DND-41 (cell line): ENCODE measurements around the gene RNF5.
A peak's percentile ranks its signal among the peaks of the same experiment; 100 is the strongest.
"Not testable (repeated sequence)": the region's sequence is repeated elsewhere in the genome, so short reads cannot be mapped to it uniquely, and the experiment has no call there.

ENCODE experiments used
- ATAC-seq: fragments of 200-7000 bp; cut with Tn5 transposase; 3 replicates; pipeline ENCODE4 v1.9.1; 2021; ENCODE audit warnings: low read depth; ENCODE audit not compliant: insufficient read depth
- DNase-seq: peaks from one replicate; pipeline ENCODE4 v3.0.0-alpha.2; 2020
- H2AFZ ChIP-seq: 2 replicates; pipeline ENCODE4 v1.6.0; 2012; ENCODE audit warnings: low read depth, low read length
- H3K27ac ChIP-seq: 2 replicates; pipeline ENCODE4 v1.5.1; 2012; ENCODE audit warnings: low read length, inconsistent platforms
- H3K27me3 ChIP-seq: fragments of 200-600 bp; sonication (generic); 2 replicates; pipeline ENCODE4 v1.6.0; 2012; ENCODE audit warnings: low read length, mild to moderate bottlenecking, inconsistent platforms; ENCODE audit not compliant: insufficient read depth, poor library complexity
- H3K36me3 ChIP-seq: 2 replicates; pipeline ENCODE4 v1.5.1; 2012; ENCODE audit warnings: low read length, inconsistent platforms; ENCODE audit not compliant: insufficient read depth
- H3K4me1 ChIP-seq: 2 replicates; pipeline ENCODE4 v1.5.1; 2012; ENCODE audit warnings: mild to moderate bottlenecking, low read length; ENCODE audit not compliant: insufficient read depth
- H3K4me2 ChIP-seq: 2 replicates; pipeline ENCODE4 v1.6.0; 2012; ENCODE audit warnings: mild to moderate bottlenecking, moderate library complexity, low read length, inconsistent platforms; ENCODE audit not compliant: insufficient read depth
- H3K4me3 ChIP-seq, 2 experiments: fragments of 200-600 bp in 1 of 2; shearing (Covaris generic) in 1 of 2; 2 replicates each; pipeline ENCODE4 v1.5.1; 2012 to 2016; ENCODE audit warnings: inconsistent platforms in 2 of 2, low read length in 2 of 2, mild to moderate bottlenecking in 2 of 2, low read depth in 1 of 2, moderate library complexity in 1 of 2
- H3K79me2 ChIP-seq: 2 replicates; pipeline ENCODE4 v1.6.0; 2012; ENCODE audit warnings: low read length, inconsistent platforms; ENCODE audit not compliant: insufficient read depth
- H3K9ac ChIP-seq: 2 replicates; pipeline ENCODE4 v1.6.0; 2012; ENCODE audit warnings: low read depth, mild to moderate bottlenecking, inconsistent platforms, low read length, moderate library complexity
- H3K9me3 ChIP-seq: 2 replicates; pipeline ENCODE4 v1.5.1; 2012; ENCODE audit warnings: low read length, moderate library complexity, mild to moderate bottlenecking, inconsistent platforms; ENCODE audit not compliant: insufficient read depth, severe bottlenecking
- H4K20me1 ChIP-seq: 2 replicates; pipeline ENCODE4 v1.6.0; 2012; ENCODE audit warnings: low read length; ENCODE audit not compliant: insufficient read depth
- CTCF ChIP-seq: IDR thresholded peaks from 2 replicates; pipeline ENCODE4 v1.5.1; 2012; ENCODE audit warnings: borderline replicate concordance, low read length, moderate library complexity, mild to moderate bottlenecking; ENCODE audit not compliant: poor library complexity, severe bottlenecking; ENCODE audit errors: extremely low read depth
- EZH2 ChIP-seq: IDR thresholded peaks from 3 replicates; pipeline ENCODE4 v1.6.1; 2012; ENCODE audit warnings: borderline replicate concordance, low read depth, mild to moderate bottlenecking, moderate library complexity, low read length, inconsistent platforms; ENCODE audit not compliant: severe bottlenecking

RNF5 gene

DNA sequence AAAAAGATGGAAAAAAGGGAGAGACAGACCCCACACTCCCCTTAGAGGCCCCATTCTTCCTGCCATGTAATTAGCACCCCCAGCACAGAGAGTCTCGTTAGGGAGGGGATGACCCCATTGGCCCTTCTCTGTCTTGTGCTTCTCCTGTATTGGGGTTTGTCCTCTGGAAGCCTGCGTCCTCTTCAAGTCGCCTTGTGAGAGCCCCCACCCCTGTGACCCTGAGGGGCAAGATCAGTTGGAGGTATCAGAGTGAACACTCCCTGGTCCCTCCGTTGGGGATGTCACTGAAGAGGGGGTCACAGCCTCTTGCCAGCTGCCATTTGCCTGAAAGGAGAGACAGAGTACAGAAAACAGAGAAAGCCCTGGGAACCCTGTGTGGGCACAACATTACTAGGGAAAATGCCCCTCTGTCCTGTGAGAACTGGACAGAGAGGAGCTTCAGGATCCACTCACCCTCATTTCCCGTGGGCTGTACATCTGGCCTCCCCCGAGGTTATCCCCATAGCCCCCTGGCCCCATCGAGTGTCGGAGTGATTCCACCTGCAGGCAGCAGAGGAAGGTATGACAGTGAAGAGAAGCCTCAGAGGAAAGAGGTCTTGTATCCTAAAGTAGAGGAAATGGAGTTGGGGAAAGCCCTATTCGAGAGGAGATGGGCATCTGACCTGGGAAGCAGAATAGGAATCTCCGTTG, 8.1 kb downstream of the RNF5 start:
- H3K4me3 ChIP-seq, H2AFZ ChIP-seq, ATAC-seq, H3K9ac ChIP-seq, H4K20me1 ChIP-seq, H3K9me3 ChIP-seq, H3K27ac ChIP-seq, DNase-seq, H3K27me3 ChIP-seq: not testable (repeated sequence)
- Histone ChIP-seq H3K4me2 (peak overlapping the region; percentile 93; the same call in 1 of the 2 replicates), H3K36me3 (peaks cover 71% of the 10 kb centered on the region), H3K4me1 (peaks cover 44% of the 10 kb centered on the region), H3K79me2 (peaks cover 44% of the 10 kb centered on the region)

- Histone ChIP-seq H3K9ac (no peak overlapping the region), H4K20me1 (no peaks in the 10 kb centered on the region), H3K27ac (0 out of 2 replicates have a peak overlapping the region, but pooled peaks have one; percentile 59), H3K36me3 (peaks cover 63% of the 10 kb centered on the region), H2AFZ (no peak overlapping the region), H3K4me1 (peaks cover 51% of the 10 kb centered on the region), H3K4me2 (peak overlapping the region; percentile 93; the same call in 1 of the 2 replicates), H3K4me3 (no peak overlapping the region), H3K27me3 (no peaks in the 10 kb centered on the region), H3K79me2 (peaks cover 53% of the 10 kb centered on the region), H3K9me3 (no peaks in the 10 kb centered on the region)
- DNase-seq (no peak), ATAC-seq (no peak)
- TF ChIP-seq EZH2: no peak
- TF ChIP-seq CTCF: no peak
These were observed 9.0 kb downstream of the RNF5 start for GRCh38 chr6:32187009-32187709.

- Histone ChIP-seq H3K9ac (peak overlapping the region; percentile 78; the same call in 1 of the 2 replicates), H3K4me1 (peaks cover 57% of the 10 kb centered on the region), H3K36me3 (peaks cover 56% of the 10 kb centered on the region), H3K27ac (0 out of 2 replicates have a peak overlapping the region, but pooled peaks have one; percentile 4), H3K4me2 (peak overlapping the region; percentile 93), H3K79me2 (peaks cover 56% of the 10 kb centered on the region)
- H3K27me3 ChIP-seq, H2AFZ ChIP-seq, H4K20me1 ChIP-seq, H3K9me3 ChIP-seq, ATAC-seq, H3K4me3 ChIP-seq, DNase-seq: not testable (repeated sequence)
These were observed 9.6 kb downstream of the RNF5 start for GRCh38 chr6:32187725-32188380.

DNA sequence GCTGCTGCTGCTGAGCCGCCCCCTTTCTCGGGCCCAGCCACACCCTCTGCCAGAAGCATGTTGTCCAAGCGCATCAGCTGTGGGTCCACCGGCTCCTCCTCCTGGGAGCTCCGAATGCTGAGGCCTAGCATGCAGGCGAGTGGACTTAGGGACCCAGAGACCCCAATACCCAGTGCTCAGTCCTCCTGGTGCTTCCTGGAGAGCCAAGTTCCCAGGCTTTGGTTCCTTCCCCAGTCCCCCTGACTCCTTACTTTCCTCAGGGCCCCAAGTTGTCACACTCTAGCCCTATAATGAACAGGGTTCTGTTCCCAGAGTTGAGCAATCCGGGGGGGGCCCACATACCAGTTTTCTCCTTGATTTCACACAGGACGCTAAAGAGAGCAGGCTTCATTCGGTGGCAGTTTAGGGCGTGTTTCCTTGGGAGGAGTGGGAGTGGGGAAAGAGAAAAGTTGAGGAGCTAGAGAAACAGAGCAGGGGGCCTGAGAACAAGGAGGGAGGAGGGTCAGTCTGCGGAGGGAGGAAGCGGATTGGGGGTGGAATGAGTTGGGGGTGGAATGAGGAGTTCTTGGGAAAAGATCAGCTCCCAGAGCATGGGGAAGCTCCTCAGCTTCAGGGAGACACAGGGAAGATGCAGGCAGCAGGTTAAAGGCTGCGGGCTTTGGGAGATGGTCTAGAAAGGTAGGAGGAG, 10.3 kb downstream of the RNF5 start:
- H3K79me2 ChIP-seq: peaks cover 61% of the 10 kb centered on the region
- ATAC-seq: no peak
- H3K9me3 ChIP-seq: no peaks in the 10 kb centered on the region
- H4K20me1 ChIP-seq: no peaks in the 10 kb centered on the region
- peaks cover 49% of the 10 kb centered on the region for H3K36me3 ChIP-seq
- peak overlapping the region; percentile 78 for H3K9ac ChIP-seq
- H3K4me1 ChIP-seq: peaks cover 64% of the 10 kb centered on the region
- H2AFZ ChIP-seq: no peak overlapping the region
- H3K4me3 ChIP-seq: peak overlapping the region; percentile 70 to 86; a peak in 3 of 4 replicates
- peak overlapping the region; percentile 79 for H3K27ac ChIP-seq
- peak overlapping the region; percentile 93 for H3K4me2 ChIP-seq
- H3K27me3 ChIP-seq: no peaks in the 10 kb centered on the region
- no peak for DNase-seq
- no peak for TF ChIP-seq CTCF
- TF ChIP-seq EZH2: no peak
